Lower leg skin (tissue), 4 donors: Measurements from ENCODE around the gene TMEM222. TPM values are rescaled to one million over a fixed set of nuclear protein-coding genes. Genes with fewer than 3 reads are reported as not detected.

ENCODE experiments used
- DNase-seq, 2 donors: peaks; one replicate each; pipeline ENCODE4 v3.0.0-alpha.2; 2019; ENCODE audit warnings: low spot score in 2 of 2
- H3K4me3 ChIP-seq: fragments of 200-600 bp; sonication (generic); 2 replicates; pipeline ENCODE4 v1.5.1; 2017; ENCODE audit warnings: mild to moderate bottlenecking, low read depth; ENCODE audit not compliant: poor library complexity, severe bottlenecking
- CTCF ChIP-seq, 3 donors: fragments of 450-650 bp; IDR thresholded peaks; one replicate each; pipeline ENCODE4 v1.5.1; 2016; ENCODE audit warnings: antibody characterized with exemption in 3 of 3, mild to moderate bottlenecking in 3 of 3, moderate library complexity in 2 of 3
- POLR2A ChIP-seq, 2 donors: fragments of 450-650 bp; IDR thresholded peaks; one replicate each; pipeline ENCODE4 v1.6.1; 2016 to 2017; ENCODE audit warnings: antibody characterized with exemption in 2 of 2, mild to moderate bottlenecking in 1 of 2, moderate library complexity in 1 of 2
- WGBS, 2 donors: methylation state at CpG; one replicate each; pipeline ENCODE4 v1.1.5; 2018; 5-methylcytosine and 5-hydroxymethylcytosine counted together
- intact Hi-C: fragments of 100-400 bp; cut with DNase I; formaldehyde crosslinking; loops from one replicate; pipeline ENCODE4 v1.15.0; 2023; ENCODE audit warnings: low total_unique reads
- total RNA-seq, 4 donors: library from RNA; depleted of rRNA; stranded (reverse); fragments of >200 nt; gene quantifications; one replicate each; pipeline ENCODE4 v1.1.0, GENCODE V29; 2016

TMEM222 gene
- total RNA-seq, 4 donors from 2014 or later = 24.3 to 35.2 (median 28.7) TPM

GRCh38 chr1:27350663-27351540, 28.9 kb downstream of the TMEM222 start:
- whole genome bisulfite sequencing, 2 donors = 49 to 56% methylated on average over 43 to 60 of the region's 62 CpGs
- intact Hi-C loops = no loop called here
- no peak for DNase-seq
- H3K4me3 ChIP-seq = no peak overlapping the region
- TF ChIP-seq CTCF (IDR thresholded peaks at IDR 0.05) (no peak), POLR2A (IDR thresholded peaks at IDR 0.05) (no peak)

- no peak overlapping the region for H3K4me3 ChIP-seq
- 46 to 64% methylated on average over 8 of the region's 8 CpGs for WGBS, 2 donors
- intact Hi-C loops = no loop called here
- no peak for TF ChIP-seq POLR2A (IDR thresholded peaks at IDR 0.05)
- no peak for TF ChIP-seq CTCF (IDR thresholded peaks at IDR 0.05)
- DNase-seq = no peak
Observed at GRCh38 chr1:27351541-27352107, 29.7 kb downstream of the TMEM222 start.

- 82 to 91% methylated on average over 13 of the region's 13 CpGs for WGBS, 2 donors
Observed at GRCh38 chr1:27353166-27353565, 31.2 kb downstream of the TMEM222 start.

GRCh38 chr1:27353629-27354028, 31.7 kb downstream of the TMEM222 start:
- TF ChIP-seq CTCF (IDR thresholded peaks at IDR 0.05) = no peak
- TF ChIP-seq POLR2A (IDR thresholded peaks at IDR 0.05) = no peak
- intact Hi-C loops = no loop called here
- no peak overlapping the region for H3K4me3 ChIP-seq
- WGBS, 2 donors = 88 to 89% methylated on average over 3 of the region's 3 CpGs
- DNase-seq = no peak

More at GRCh38 chr1:27353166-27353565, 31.2 kb downstream of the TMEM222 start:
- DNase-seq = no peak
- TF ChIP-seq POLR2A (IDR thresholded peaks at IDR 0.05) (no peak), CTCF (IDR thresholded peaks at IDR 0.05) (no peak)
- intact Hi-C loops = no loop called here
- H3K4me3 ChIP-seq = no peak overlapping the region

- H3K4me3 ChIP-seq = no peak overlapping the region
- intact Hi-C loops = no loop called here
- no peak for DNase-seq
- no peak for TF ChIP-seq CTCF (IDR thresholded peaks at IDR 0.05)
- TF ChIP-seq POLR2A (IDR thresholded peaks at IDR 0.05) = no peak
- 92 to 93% methylated on average over 5 of the region's 5 CpGs for WGBS, 2 donors
Observed at GRCh38 chr1:27355683-27356082, 33.7 kb downstream of the TMEM222 start.
